ENCODE results near the gene TENT4B. TPM values are rescaled to one million over a fixed set of nuclear protein-coding genes. Genes with fewer than 3 reads are reported as not detected.
"Not testable (repeated sequence)": the region's sequence is repeated elsewhere in the genome, so short reads cannot be mapped to it uniquely, and the experiment has no call there.

The TENT4B gene
- total and polyA plus RNA-seq, 5 donors from 2014 or later, result 3.5 to 19.7 (median 3.6) TPM

- Mint-ChIP-seq H3K9me3 (peaks cover 0 to 1% (median 0%) of the 10 kb centered on the region in 7 donors), H3K27me3 (peaks cover 6% of the 10 kb centered on the region)
Observed at GRCh38 chr16:50124769-50125168, 28.3 kb upstream of the TENT4B start.

GRCh38 chr16:50126183-50126582 lies 26.9 kb upstream of the TENT4B start:
- Mint-ChIP-seq H3K27ac (no peak overlapping the region), H3K4me1 (peaks cover 0 to 11% (median 9%) of the 10 kb centered on the region in 4 donors), H3K36me3 (peaks cover 3% of the 10 kb centered on the region)

More at GRCh38 chr16:50124769-50125168, 28.3 kb upstream of the TENT4B start:
- H3K36me3 ChIP-seq (ENCODE audit: control insufficient read depth, insufficient read depth, low read length), result no peaks in the 10 kb centered on the region
- no peak overlapping the region for H3K27ac ChIP-seq (ENCODE audit: insufficient read depth, low read length, poor library complexity, severe bottlenecking)
- no peaks in the 10 kb centered on the region for H3K9me3 ChIP-seq (ENCODE audit: control insufficient read depth in 2 of 2, low read length in 2 of 2)
- Mint-ChIP-seq H3K4me1 (peaks cover 0 to 12% (median 9%) of the 10 kb centered on the region in 4 donors), H3K27ac (no peak overlapping the region), H3K4me3 (no peak overlapping the region), H3K36me3 (peaks cover 3% of the 10 kb centered on the region)
- peaks cover 7% of the 10 kb centered on the region for H3K4me1 ChIP-seq (ENCODE audit: control insufficient read depth, insufficient read depth, low read length, poor library complexity, severe bottlenecking)
- no peak overlapping the region for H3K4me3 ChIP-seq (ENCODE audit: low read depth, low read length)
- H3K27me3 ChIP-seq (ENCODE audit: control insufficient read depth, insufficient read depth, low read length), result no peaks in the 10 kb centered on the region
- ATAC-seq (ENCODE audit: low read depth in 2 of 2) (no peak), DNase-seq (no peak)

GRCh38 chr16:50132571-50132970 lies 20.5 kb upstream of the TENT4B start:
- not testable (repeated sequence) for H3K9me3 Mint-ChIP-seq; H3K4me1 Mint-ChIP-seq; H3K9me3 ChIP-seq (ENCODE audit: control insufficient read depth in 2 of 2, low read length in 2 of 2); H3K27ac ChIP-seq (ENCODE audit: insufficient read depth, low read length, poor library complexity, severe bottlenecking); H3K4me3 ChIP-seq (ENCODE audit: low read depth, low read length); H3K36me3 ChIP-seq (ENCODE audit: control insufficient read depth, insufficient read depth, low read length); ATAC-seq (ENCODE audit: low read depth in 2 of 2); H3K27me3 ChIP-seq (ENCODE audit: control insufficient read depth, insufficient read depth, low read length); DNase-seq; H3K4me3 Mint-ChIP-seq; H3K4me1 ChIP-seq (ENCODE audit: control insufficient read depth, insufficient read depth, low read length, poor library complexity, severe bottlenecking); H3K27me3 Mint-ChIP-seq; H3K36me3 Mint-ChIP-seq; H3K27ac Mint-ChIP-seq

More at GRCh38 chr16:50126183-50126582, 26.9 kb upstream of the TENT4B start:
- peaks cover 7% of the 10 kb centered on the region for H3K4me1 ChIP-seq (ENCODE audit: control insufficient read depth, insufficient read depth, low read length, poor library complexity, severe bottlenecking)
- H3K9me3 Mint-ChIP-seq, result peaks cover 0 to 1% (median 0%) of the 10 kb centered on the region in 7 donors
- H3K27me3 ChIP-seq (ENCODE audit: control insufficient read depth, insufficient read depth, low read length), result no peaks in the 10 kb centered on the region
- no peak overlapping the region for H3K4me3 ChIP-seq (ENCODE audit: low read depth, low read length)
- no peak for DNase-seq
- H3K27me3 Mint-ChIP-seq, result peaks cover 6% of the 10 kb centered on the region
- ATAC-seq (ENCODE audit: low read depth in 2 of 2), result no peak
- no peaks in the 10 kb centered on the region for H3K36me3 ChIP-seq (ENCODE audit: control insufficient read depth, insufficient read depth, low read length)
- no peak overlapping the region for H3K4me3 Mint-ChIP-seq
- no peak overlapping the region for H3K27ac ChIP-seq (ENCODE audit: insufficient read depth, low read length, poor library complexity, severe bottlenecking)
- no peaks in the 10 kb centered on the region for H3K9me3 ChIP-seq (ENCODE audit: control insufficient read depth in 2 of 2, low read length in 2 of 2)

- peaks cover 4% of the 10 kb centered on the region for H3K27me3 Mint-ChIP-seq
Observed at GRCh38 chr16:50133214-50133613, 19.9 kb upstream of the TENT4B start.

GRCh38 chr16:50136399-50136798 lies 16.7 kb upstream of the TENT4B start:
- H3K36me3 ChIP-seq (ENCODE audit: control insufficient read depth, insufficient read depth, low read length), result no peaks in the 10 kb centered on the region
- DNase-seq (no peak), ATAC-seq (ENCODE audit: low read depth in 2 of 2) (no peak)
- H3K4me3 Mint-ChIP-seq, result no peak overlapping the region
- no peaks in the 10 kb centered on the region for H3K27me3 ChIP-seq (ENCODE audit: control insufficient read depth, insufficient read depth, low read length)
- H3K4me1 ChIP-seq (ENCODE audit: control insufficient read depth, insufficient read depth, low read length, poor library complexity, severe bottlenecking), result no peaks in the 10 kb centered on the region
- H3K27ac Mint-ChIP-seq, result no peak overlapping the region
- no peak overlapping the region for H3K27ac ChIP-seq (ENCODE audit: insufficient read depth, low read length, poor library complexity, severe bottlenecking)
- peaks cover 0 to 2% (median 0%) of the 10 kb centered on the region in 7 donors for H3K9me3 Mint-ChIP-seq
- no peaks in the 10 kb centered on the region for H3K9me3 ChIP-seq (ENCODE audit: control insufficient read depth in 2 of 2, low read length in 2 of 2)
- no peaks in the 10 kb centered on the region for H3K36me3 Mint-ChIP-seq
- peaks cover 4% of the 10 kb centered on the region for H3K27me3 Mint-ChIP-seq
- peaks cover 0 to 2% (median 0%) of the 10 kb centered on the region in 4 donors for H3K4me1 Mint-ChIP-seq
- no peak overlapping the region for H3K4me3 ChIP-seq (ENCODE audit: low read depth, low read length)

More at GRCh38 chr16:50133214-50133613, 19.9 kb upstream of the TENT4B start:
- H3K9me3 Mint-ChIP-seq, result peaks cover 0 to 3% (median 0%) of the 10 kb centered on the region in 7 donors
- DNase-seq, result no peak
- Histone ChIP-seq H3K27ac (ENCODE audit: insufficient read depth, low read length, poor library complexity, severe bottlenecking) (no peak overlapping the region), H3K4me1 (ENCODE audit: control insufficient read depth, insufficient read depth, low read length, poor library complexity, severe bottlenecking) (no peaks in the 10 kb centered on the region), H3K4me3 (ENCODE audit: low read depth, low read length) (no peak overlapping the region), H3K9me3 (ENCODE audit: control insufficient read depth in 2 of 2, low read length in 2 of 2) (no peaks in the 10 kb centered on the region), H3K27me3 (ENCODE audit: control insufficient read depth, insufficient read depth, low read length) (no peaks in the 10 kb centered on the region), H3K36me3 (ENCODE audit: control insufficient read depth, insufficient read depth, low read length) (no peaks in the 10 kb centered on the region)
- H3K4me3 Mint-ChIP-seq, result no peak overlapping the region
- no peak for ATAC-seq (ENCODE audit: low read depth in 2 of 2)
- no peaks in the 10 kb centered on the region for H3K36me3 Mint-ChIP-seq
- peaks cover 0 to 2% (median 0%) of the 10 kb centered on the region in 4 donors for H3K4me1 Mint-ChIP-seq
- no peak overlapping the region for H3K27ac Mint-ChIP-seq

- DNase-seq (no peak), ATAC-seq (ENCODE audit: low read depth in 2 of 2) (no peak)
- Mint-ChIP-seq H3K27ac (no peak overlapping the region), H3K27me3 (peaks cover 4% of the 10 kb centered on the region), H3K4me3 (no peak overlapping the region), H3K4me1 (peaks cover 0 to 2% (median 0%) of the 10 kb centered on the region in 4 donors), H3K36me3 (no peaks in the 10 kb centered on the region), H3K9me3 (peaks cover 0 to 2% (median 0%) of the 10 kb centered on the region in 7 donors)
- no peaks in the 10 kb centered on the region for H3K27me3 ChIP-seq (ENCODE audit: control insufficient read depth, insufficient read depth, low read length)
- no peak overlapping the region for H3K4me3 ChIP-seq (ENCODE audit: low read depth, low read length)
- H3K9me3 ChIP-seq (ENCODE audit: control insufficient read depth in 2 of 2, low read length in 2 of 2), result no peaks in the 10 kb centered on the region
- H3K27ac ChIP-seq (ENCODE audit: insufficient read depth, low read length, poor library complexity, severe bottlenecking), result no peak overlapping the region
- no peaks in the 10 kb centered on the region for H3K36me3 ChIP-seq (ENCODE audit: control insufficient read depth, insufficient read depth, low read length)
- H3K4me1 ChIP-seq (ENCODE audit: control insufficient read depth, insufficient read depth, low read length, poor library complexity, severe bottlenecking), result no peaks in the 10 kb centered on the region
Observed at GRCh38 chr16:50137268-50137667, 15.8 kb upstream of the TENT4B start.

- Mint-ChIP-seq H3K36me3 (no peaks in the 10 kb centered on the region), H3K4me3 (no peak overlapping the region), H3K27me3 (peaks cover 4% of the 10 kb centered on the region), H3K9me3 (peaks cover 0 to 2% (median 0%) of the 10 kb centered on the region in 7 donors), H3K27ac (no peak overlapping the region), H3K4me1 (peaks cover 0 to 2% (median 0%) of the 10 kb centered on the region in 4 donors)
- Histone ChIP-seq H3K4me1 (ENCODE audit: control insufficient read depth, insufficient read depth, low read length, poor library complexity, severe bottlenecking) (no peaks in the 10 kb centered on the region), H3K27me3 (ENCODE audit: control insufficient read depth, insufficient read depth, low read length) (no peaks in the 10 kb centered on the region), H3K27ac (ENCODE audit: insufficient read depth, low read length, poor library complexity, severe bottlenecking) (no peak overlapping the region), H3K9me3 (ENCODE audit: control insufficient read depth in 2 of 2, low read length in 2 of 2) (no peaks in the 10 kb centered on the region), H3K4me3 (ENCODE audit: low read depth, low read length) (no peak overlapping the region), H3K36me3 (ENCODE audit: control insufficient read depth, insufficient read depth, low read length) (no peaks in the 10 kb centered on the region)
- DNase-seq (no peak), ATAC-seq (ENCODE audit: low read depth in 2 of 2) (no peak)
Observed at GRCh38 chr16:50139580-50139979, 13.5 kb upstream of the TENT4B start.

GRCh38 chr16:50144211-50144610 lies 8.9 kb upstream of the TENT4B start:
- H3K4me3 ChIP-seq (ENCODE audit: low read depth, low read length), result no peak overlapping the region
- no peak for ATAC-seq (ENCODE audit: low read depth in 2 of 2)
- Mint-ChIP-seq H3K27ac (no peak overlapping the region), H3K36me3 (no peaks in the 10 kb centered on the region), H3K9me3 (no peaks in the 10 kb centered on the region), H3K4me1 (no peaks in the 10 kb centered on the region), H3K27me3 (no peaks in the 10 kb centered on the region), H3K4me3 (no peak overlapping the region)
- no peaks in the 10 kb centered on the region for H3K27me3 ChIP-seq (ENCODE audit: control insufficient read depth, insufficient read depth, low read length)
- H3K9me3 ChIP-seq (ENCODE audit: control insufficient read depth in 2 of 2, low read length in 2 of 2), result no peaks in the 10 kb centered on the region
- no peak for DNase-seq
- H3K4me1 ChIP-seq (ENCODE audit: control insufficient read depth, insufficient read depth, low read length, poor library complexity, severe bottlenecking), result no peaks in the 10 kb centered on the region
- H3K36me3 ChIP-seq (ENCODE audit: control insufficient read depth, insufficient read depth, low read length), result no peaks in the 10 kb centered on the region
- no peak overlapping the region for H3K27ac ChIP-seq (ENCODE audit: insufficient read depth, low read length, poor library complexity, severe bottlenecking)
